Omental fat pad (tissue), 4 donors: ENCODE results near the gene DDX53. TPM values are rescaled to one million over a fixed set of nuclear protein-coding genes. Genes with fewer than 3 reads are reported as not detected.

ENCODE experiments used
- ATAC-seq: fragments of 150-250 bp; one replicate; pipeline ENCODE4 v1.9.1; 2016; ENCODE audit warnings: mild to moderate bottlenecking, moderate library complexity; ENCODE audit not compliant: low FRiP score
- DNase-seq: peaks from one replicate; pipeline ENCODE4 v3.0.0-alpha.2; 2019; ENCODE audit warnings: low spot score
- CTCF ChIP-seq, 3 donors: fragments of 450-650 bp; IDR thresholded peaks; one replicate each; pipeline ENCODE4 v1.5.1; 2016 to 2017; ENCODE audit warnings: antibody characterized with exemption in 3 of 3, mild to moderate bottlenecking in 3 of 3, moderate library complexity in 2 of 3
- total RNA-seq, 4 donors: library from RNA; depleted of rRNA; stranded (reverse); fragments of >200 nt; gene quantifications; one replicate each; pipeline ENCODE4 v1.1.0, GENCODE V29; 2016

The DDX53 gene
- total RNA-seq, 4 donors from 2014 or later = not detected

- DNase-seq (no peak), ATAC-seq (no peak)
- TF ChIP-seq CTCF (IDR thresholded peaks at IDR 0.05) = no peak
Observed at GRCh38 chrX:23046443-23046842, 46.7 kb downstream of the DDX53 start.

GRCh38 chrX:23048806-23049573 is 49.2 kb downstream of the DDX53 start:
- no peak for TF ChIP-seq CTCF (IDR thresholded peaks at IDR 0.05)
- DNase-seq = no peak
- no peak for ATAC-seq

- ATAC-seq (no peak), DNase-seq (no peak)
- no peak for TF ChIP-seq CTCF (IDR thresholded peaks at IDR 0.05)
Observed at GRCh38 chrX:23052324-23052723, 52.6 kb downstream of the DDX53 start.
